Activated T-cell treated with anti-CD3 and anti-CD28 coated beads, Interleukin-2, amount 50 U/mL, for 1 hour (primary cell): ENCODE data around the gene SKIL.
A peak's percentile ranks its signal among the peaks of the same experiment; 100 is the strongest.

Experiments used
- DNase-seq: peaks from one replicate; pipeline ENCODE4 v3.0.0-alpha.2; 2020

SKIL gene

GRCh38 chr3:170352936-170353335 lies 4.6 kb upstream of the SKIL start:
- no peak for DNase-seq

DNA sequence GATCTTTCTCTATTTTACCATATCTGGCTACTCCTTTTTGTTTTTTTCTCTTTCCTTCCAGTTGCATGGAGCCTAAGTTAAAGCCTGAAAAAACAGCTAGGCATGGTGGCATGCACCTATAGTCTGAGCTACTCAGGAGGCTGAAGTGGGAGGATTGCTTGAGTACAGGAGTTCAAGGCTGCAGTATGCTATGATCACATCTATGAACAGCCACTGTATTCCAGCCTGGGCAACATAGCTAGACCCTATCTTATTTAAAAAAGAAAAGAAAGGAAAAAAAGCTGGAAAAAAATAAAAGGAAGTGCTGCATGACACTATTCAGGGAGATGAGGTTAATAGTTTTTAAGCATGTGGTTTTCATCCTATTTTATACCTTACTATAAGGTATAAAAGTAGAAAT lies 4.0 kb upstream of the SKIL start:
- DNase-seq, result no peak

DNA sequence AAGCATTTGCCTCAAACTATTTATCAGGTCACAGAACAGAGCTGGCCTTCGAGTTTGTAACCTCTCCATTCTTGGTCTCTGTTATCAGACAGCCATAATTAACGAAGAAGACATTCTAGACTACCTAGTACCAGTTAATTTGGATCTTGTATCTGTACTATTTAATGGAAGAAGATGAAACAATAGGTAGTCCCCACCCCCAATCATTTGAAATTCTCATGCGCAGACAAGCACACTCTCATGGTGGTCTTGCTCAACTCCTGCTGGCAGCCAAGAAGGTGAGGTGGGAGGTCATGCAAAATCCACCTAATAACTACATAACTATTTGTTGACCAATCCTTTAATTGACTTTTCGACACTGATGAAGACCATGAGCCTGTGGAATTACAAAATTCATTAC lies 2.8 kb upstream of the SKIL start:
- DNase-seq, result no peak

DNA sequence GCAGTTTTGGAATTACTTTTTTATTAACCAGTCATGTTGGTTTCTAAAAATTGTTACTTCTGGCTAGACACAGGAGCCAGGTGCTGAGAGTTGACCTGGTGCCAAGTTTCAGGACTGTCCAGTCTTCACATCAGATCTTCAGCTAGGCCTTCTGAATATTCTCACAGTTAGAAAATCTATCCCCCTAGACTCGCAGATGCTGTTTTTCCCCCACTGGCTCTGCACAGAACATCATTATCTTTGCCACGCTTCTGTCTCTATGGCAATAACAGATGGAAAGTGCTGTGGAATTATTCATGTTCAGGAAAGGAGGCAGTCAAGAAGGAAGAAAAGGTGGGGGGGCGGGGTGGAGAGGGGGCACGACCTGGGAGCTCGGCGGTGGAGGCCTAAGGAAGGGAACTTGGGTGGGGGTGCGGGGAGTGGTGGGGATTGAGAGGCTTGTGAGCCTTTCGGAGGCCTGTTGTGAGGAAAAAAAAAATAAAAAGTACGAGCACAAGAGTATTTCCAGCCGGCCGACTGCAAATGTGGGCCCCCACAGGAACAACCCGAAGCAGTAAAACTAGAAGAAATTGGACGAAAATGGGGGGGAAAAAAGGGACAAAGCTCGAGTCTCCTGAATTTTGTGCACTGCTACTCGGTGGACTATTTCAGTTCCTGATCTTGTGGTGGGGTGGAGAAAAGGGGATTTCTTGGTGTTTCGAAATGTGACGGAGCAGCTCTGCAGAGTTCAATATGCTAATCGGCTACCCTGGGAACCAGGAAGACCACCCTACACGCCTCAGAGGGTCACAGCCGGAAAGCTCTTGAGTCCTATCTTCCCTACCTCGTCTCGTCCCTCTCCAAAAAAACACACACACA lies 1.5 kb upstream of the SKIL start:
- no peak for DNase-seq

- no peak for DNase-seq
These were observed 829 bp upstream of the SKIL start for GRCh38 chr3:170356596-170357175.

GRCh38 chr3:170358042-170359010 lies 811 bp downstream of the SKIL start:
- peak; percentile 86 for DNase-seq

- DNase-seq, result no peak
These were observed 1.7 kb downstream of the SKIL start for GRCh38 chr3:170359178-170359704.

GRCh38 chr3:170360466-170360865 lies 3.0 kb downstream of the SKIL start:
- no peak for DNase-seq

DNA sequence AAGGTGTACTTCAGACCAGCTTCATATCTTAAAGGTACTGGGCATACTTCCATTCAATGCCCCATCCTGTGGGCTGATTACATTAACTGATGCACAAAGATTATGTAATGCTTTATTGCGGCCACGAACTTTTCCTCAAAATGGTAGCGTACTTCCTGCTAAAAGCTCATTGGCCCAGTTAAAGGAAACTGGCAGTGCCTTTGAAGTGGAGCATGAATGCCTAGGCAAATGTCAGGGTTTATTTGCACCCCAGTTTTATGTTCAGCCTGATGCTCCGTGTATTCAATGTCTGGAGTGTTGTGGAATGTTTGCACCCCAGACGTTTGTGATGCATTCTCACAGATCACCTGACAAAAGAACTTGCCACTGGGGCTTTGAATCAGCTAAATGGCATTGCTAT lies 3.4 kb downstream of the SKIL start:
- DNase-seq, result no peak

- no peak for DNase-seq
These were observed 4.2 kb downstream of the SKIL start for GRCh38 chr3:170361711-170362110.

DNA sequence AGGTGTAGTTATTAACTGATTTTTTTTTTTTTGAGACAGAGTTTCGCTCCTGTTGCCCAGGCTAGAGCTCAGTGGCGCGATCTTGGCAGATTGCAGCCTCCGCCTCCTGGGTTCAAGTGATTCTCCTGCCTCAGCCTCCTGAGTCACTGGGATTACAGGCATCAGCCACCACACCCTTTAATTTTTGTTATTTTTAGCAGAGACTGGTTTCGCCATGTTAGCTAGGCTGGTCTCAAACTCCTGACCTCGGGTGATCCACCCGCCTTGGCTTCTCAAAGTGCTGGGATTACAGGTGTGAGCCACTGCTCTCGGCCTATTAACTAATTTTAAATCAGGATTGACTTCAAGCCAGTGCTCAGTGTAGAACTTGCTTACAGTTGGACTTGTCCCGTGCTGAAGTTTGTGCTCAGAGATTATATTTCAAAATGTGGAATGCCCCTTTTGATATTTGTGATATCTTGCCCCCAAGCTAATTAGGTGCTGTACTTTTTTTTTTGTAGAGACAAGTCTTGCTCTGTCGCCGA lies 6.0 kb downstream of the SKIL start:
- no peak for DNase-seq

DNA sequence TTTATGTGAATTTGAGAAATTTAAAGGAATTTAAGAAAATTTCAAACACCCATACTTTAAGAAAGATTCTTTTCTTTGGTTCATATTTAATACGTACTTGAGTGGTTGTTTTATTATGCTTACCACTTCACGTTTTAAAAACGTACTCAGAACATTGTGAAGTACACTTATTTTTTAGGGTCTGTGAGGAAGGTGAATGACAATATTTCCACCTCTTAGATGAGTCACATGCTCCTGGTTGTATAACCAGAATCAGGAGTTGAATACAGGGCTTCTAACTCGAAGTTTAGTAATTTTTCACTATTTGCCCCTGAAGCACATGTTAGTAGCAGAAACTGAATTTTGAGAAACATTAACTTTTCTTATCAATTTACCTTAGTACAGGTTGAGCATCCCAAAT lies 7.5 kb downstream of the SKIL start:
- DNase-seq, result no peak

DNA sequence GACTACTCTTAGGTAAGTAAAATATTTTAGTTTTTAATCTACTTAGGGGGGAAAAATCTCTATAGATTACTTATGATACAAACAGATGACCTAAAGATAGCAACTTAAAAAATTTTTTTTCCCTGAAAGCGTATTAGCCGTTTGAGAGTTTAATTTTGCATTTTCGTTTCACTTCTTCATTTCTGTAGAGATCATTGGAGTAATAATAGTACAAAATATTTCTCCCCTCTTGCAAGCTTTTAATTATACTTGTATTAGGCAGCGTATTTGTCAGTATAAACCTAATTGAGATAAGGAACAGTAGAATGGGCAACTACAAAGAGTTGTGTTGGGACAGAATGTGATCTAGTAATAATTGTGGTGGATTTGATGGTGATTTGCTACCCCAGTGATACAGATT lies 10.3 kb downstream of the SKIL start:
- no peak for DNase-seq

- no peak for DNase-seq
These were observed 11.4 kb downstream of the SKIL start for GRCh38 chr3:170368921-170369320.

- no peak for DNase-seq
These were observed 14.8 kb downstream of the SKIL start for GRCh38 chr3:170372190-170372879.

- DNase-seq, result no peak
These were observed 26.1 kb downstream of the SKIL start for GRCh38 chr3:170383567-170383966.

DNA sequence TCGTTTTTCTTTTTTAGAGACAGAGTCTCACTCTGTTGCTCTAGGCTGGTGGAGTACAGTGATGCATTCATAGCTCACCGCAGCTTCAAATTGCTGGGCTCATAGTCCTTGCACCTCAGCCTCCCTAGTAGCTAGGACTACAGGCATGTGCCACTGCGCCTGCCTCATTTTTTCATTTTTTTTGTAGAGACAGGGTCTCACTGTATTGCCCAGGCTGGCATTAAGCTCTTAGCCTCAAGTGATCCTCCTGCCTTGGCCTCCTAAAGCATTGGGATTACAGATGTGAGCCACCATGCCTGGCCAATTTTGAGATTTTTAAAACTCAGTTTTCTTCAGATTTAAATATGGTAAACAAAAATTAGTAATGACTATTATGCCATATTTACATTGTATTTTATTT lies 29.0 kb downstream of the SKIL start:
- DNase-seq, result no peak

DNA sequence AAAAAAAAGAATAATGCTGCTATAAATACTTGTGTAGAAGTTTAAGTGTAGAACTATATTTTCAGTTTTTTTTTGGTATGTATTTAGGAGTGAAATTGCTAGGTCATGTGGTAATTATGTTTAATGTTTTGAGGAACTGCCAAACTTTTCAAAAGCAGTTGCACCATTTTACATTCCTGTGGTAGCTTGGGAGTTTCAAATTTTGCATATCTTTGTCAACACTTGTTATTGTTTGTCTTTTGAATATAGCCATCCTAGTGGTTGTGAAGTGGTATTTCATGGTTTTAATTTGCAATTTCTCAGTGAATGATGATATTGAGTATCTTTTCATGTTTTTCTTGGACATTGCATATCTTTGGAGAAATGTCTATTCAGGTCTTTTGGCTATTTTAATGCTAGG lies 30.4 kb downstream of the SKIL start:
- no peak for DNase-seq

DNA sequence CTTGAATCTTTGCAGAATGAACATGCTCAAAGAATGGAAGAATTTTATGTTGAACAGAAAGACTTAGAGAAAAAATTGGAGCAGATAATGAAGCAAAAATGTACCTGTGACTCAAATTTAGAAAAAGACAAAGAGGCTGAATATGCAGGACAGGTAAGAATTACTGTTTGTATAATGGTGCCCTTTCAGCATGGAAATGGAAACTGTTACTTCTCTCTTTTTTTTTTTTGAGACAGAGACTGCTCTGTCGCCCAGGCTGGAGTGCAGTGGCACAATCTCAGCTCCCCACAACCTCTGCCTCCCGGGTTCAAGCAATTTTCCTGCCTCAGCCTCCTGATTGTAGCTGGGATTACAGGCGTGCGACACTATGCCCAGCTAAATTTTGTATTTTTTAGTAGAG lies 33.6 kb downstream of the SKIL start:
- no peak for DNase-seq

DNA sequence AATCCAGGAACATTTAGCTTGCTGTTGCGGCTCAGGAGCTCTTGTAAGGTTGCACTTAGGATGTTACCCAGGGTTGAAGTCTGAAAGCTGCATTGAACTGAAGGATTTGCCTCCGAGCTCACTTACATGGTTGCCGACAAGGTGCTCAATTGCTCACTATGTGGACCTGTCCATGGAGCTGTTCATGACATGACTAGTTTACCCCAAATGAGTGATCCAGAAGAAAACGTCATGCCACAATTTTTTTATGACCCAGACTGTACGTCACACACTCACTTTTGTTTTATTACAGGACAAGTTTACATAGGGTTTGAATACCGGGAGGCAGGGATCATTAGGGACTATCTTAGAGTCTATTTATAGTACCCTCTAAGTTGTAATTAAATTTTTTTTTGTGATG lies 40.2 kb downstream of the SKIL start:
- DNase-seq, result no peak

- no peak for DNase-seq
These were observed 47.6 kb downstream of the SKIL start for GRCh38 chr3:170405101-170405500.

DNA sequence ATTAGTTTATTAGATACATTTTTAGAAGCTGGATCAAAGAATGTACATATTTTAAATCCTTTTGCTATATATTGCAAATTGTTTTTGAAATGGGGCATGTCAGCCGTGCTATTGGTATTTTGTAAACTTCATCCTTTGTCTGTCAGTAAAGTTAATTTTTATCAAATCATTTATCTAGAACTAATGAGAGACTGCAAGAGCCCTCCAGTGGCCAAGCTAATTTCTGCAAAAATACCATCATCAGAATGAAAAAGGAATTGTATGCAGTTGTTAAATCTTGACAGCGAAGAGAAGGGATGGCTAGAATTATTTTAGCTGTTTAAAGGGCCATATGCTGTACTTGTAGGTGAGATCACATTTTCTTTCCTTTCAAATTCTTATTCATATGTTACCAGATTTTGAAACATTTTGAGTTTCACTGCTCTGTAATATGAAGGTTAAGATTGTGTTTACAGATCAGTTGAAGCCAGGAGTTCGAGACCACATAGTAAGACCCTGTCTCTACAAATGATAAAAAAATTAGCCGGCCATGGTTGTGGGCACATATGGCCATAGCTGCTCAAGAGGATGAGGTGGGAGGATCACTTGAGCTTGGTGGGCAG lies 53.0 kb downstream of the SKIL start:
- no peak for DNase-seq
